CD4-positive, alpha-beta T cell (primary cell): ENCODE results near the gene PTX3. TPM values are rescaled to one million over a fixed set of nuclear protein-coding genes. Genes with fewer than 3 reads are reported as not detected.

Source experiments
- ATAC-seq: fragments of 200-7000 bp; cut with Tn5 transposase; one replicate; pipeline ENCODE4 v1.10.0; 2022; ENCODE audit warnings: mild to moderate bottlenecking; ENCODE audit not compliant: poor library complexity
- CTCF ChIA-PET: fragments of 350-600 bp; sonication (Branson Sonifier 250); formaldehyde crosslinking; loops from one replicate; lab custom pipeline; 2021; ENCODE audit warnings: antibody characterized with exemption, inconsistent platforms; lab: Charles Lee
- POLR2A ChIA-PET: fragments of 350-600 bp; sonication (Branson Sonifier 250); formaldehyde crosslinking; loops from one replicate; lab custom pipeline; 2021; ENCODE audit warnings: antibody characterized with exemption, inconsistent platforms; lab: Charles Lee
- DNase-seq, 14 experiments: peaks; one replicate each; pipeline ENCODE4 v3.0.0-alpha.2; 2013 to 2020; ENCODE audit warnings: mixed read lengths in 2 of 14
- H3K27ac ChIP-seq, 2 donors: one replicate each; pipeline versions ENCODE4 v1.5.1 to v1.7.0; 2013; ENCODE audit warnings: low read length in 2 of 2, low read depth in 1 of 2, mild to moderate bottlenecking in 1 of 2
- H3K27me3 ChIP-seq, 2 experiments: 1 replicate in 1 of 2; 2 replicates in 1 of 2; pipeline versions ENCODE4 v1.6.1 to v1.7.0; 2013; ENCODE audit warnings: low read length in 2 of 2, control low read depth in 1 of 2, mild to moderate bottlenecking in 1 of 2, moderate library complexity in 1 of 2; ENCODE audit not compliant: insufficient read depth in 2 of 2, control insufficient read depth in 1 of 2
- H3K36me3 ChIP-seq: one replicate; pipeline ENCODE4 v1.6.1; 2013; ENCODE audit warnings: low read length, control low read depth; ENCODE audit not compliant: insufficient read depth
- H3K4me1 ChIP-seq: one replicate; pipeline ENCODE4 v1.6.1; 2013; ENCODE audit warnings: low read length, control low read depth; ENCODE audit not compliant: insufficient read depth
- H3K4me3 ChIP-seq: one replicate; pipeline ENCODE4 v1.5.1; 2013; ENCODE audit warnings: mild to moderate bottlenecking, low read length, moderate library complexity
- H3K9me3 ChIP-seq, 2 experiments: 1 replicate in 1 of 2; 2 replicates in 1 of 2; pipeline versions ENCODE4 v1.6.1 to v1.7.0; 2013; ENCODE audit warnings: low read length in 2 of 2, mild to moderate bottlenecking in 2 of 2, control low read depth in 1 of 2, moderate library complexity in 1 of 2; ENCODE audit not compliant: control insufficient read depth in 1 of 2, insufficient read depth in 1 of 2
- H3K27ac Mint-ChIP-seq: one replicate; pipeline ENCODE4 v1.8.0; 2020; ENCODE audit warnings: mixed read lengths
- H3K27me3 Mint-ChIP-seq: one replicate; pipeline ENCODE4 v1.8.0; 2021; ENCODE audit warnings: mixed read lengths
- H3K36me3 Mint-ChIP-seq: one replicate; pipeline ENCODE4 v1.8.0; 2021; ENCODE audit warnings: low read depth, mixed read lengths
- H3K4me1 Mint-ChIP-seq: one replicate; pipeline ENCODE4 v1.8.0; 2021; ENCODE audit warnings: low read depth, mixed read lengths
- H3K4me3 Mint-ChIP-seq: one replicate; pipeline ENCODE4 v1.8.0; 2020; ENCODE audit warnings: mild to moderate bottlenecking, mixed read lengths
- H3K9me3 Mint-ChIP-seq: one replicate; pipeline ENCODE4 v1.8.0; 2020; ENCODE audit warnings: mixed read lengths
- CTCF ChIP-seq: fragments of 200-600 bp; IDR thresholded peaks from one replicate; pipeline ENCODE4 v1.8.0; 2022; ENCODE audit warnings: antibody characterized with exemption, mild to moderate bottlenecking
- intact Hi-C, 2 experiments: fragments of 100-400 bp; cut with DNase I in 1 of 2; cut with micrococcal nuclease in 1 of 2; formaldehyde crosslinking; loops; one replicate each; pipeline versions ENCODE4 v1.15.1 to v1.9.0; 2023 to 2025; cut with DNase I, micrococcal nuclease
- total RNA-seq, 174 experiments: library from RNA in 2 of 174; stranded (reverse) in 2 of 174; gene quantifications; one replicate each; pipeline ENCODE4 v1.2.3 and lab custom pipeline; 2021 to 2026

PTX3 gene
- total RNA-seq, 2 experiments from 2014 or later: 0.16 to 0.34 TPM

GRCh38 chr3:157491136-157491535 is 54.5 kb downstream of the PTX3 start:
- Histone ChIP-seq H3K27me3 (no peaks in the 10 kb centered on the region), H3K4me3 (no peak overlapping the region), H3K9me3 (no peaks in the 10 kb centered on the region), H3K36me3 (no peaks in the 10 kb centered on the region), H3K27ac (no peak overlapping the region), H3K4me1 (no peaks in the 10 kb centered on the region)
- intact Hi-C loops: no loop called here
- Mint-ChIP-seq H3K4me3 (no peak overlapping the region), H3K9me3 (no peaks in the 10 kb centered on the region), H3K4me1 (no peaks in the 10 kb centered on the region), H3K27ac (no peak overlapping the region), H3K36me3 (no peaks in the 10 kb centered on the region), H3K27me3 (peaks cover 16% of the 10 kb centered on the region)
- DNase-seq (no peak), ATAC-seq (no peak)
- TF ChIP-seq CTCF: no peak
- CTCF ChIA-PET: no interaction called here
- POLR2A ChIA-PET: no interaction called here

Other genes starting within 250 kb of the PTX3 start
- not detected for gene VEPH1, start 66.6 kb downstream of the PTX3 start, total RNA-seq